SK-MEL-5 (cell line): ENCODE results near the gene MTM1. TPM values are rescaled to one million over a fixed set of nuclear protein-coding genes. Genes with fewer than 3 reads are reported as not detected.

Experiments used
- DNase-seq: peaks from one replicate; pipeline ENCODE4 v3.0.0-alpha.2; 2016; ENCODE audit warnings: low read depth, low spot score
- in situ Hi-C: cut with HindIII; loops from 2 replicates; pipeline ENCODE4 v1.10.0; 2016; ENCODE audit warnings: low sequenced_read_pairs, high pct_unique_total_duplicates, low pct_unique_long_range_greater_than_20kb
- total RNA-seq: library from RNA; depleted of rRNA; stranded (reverse); fragments of >200 nt; shearing (Covaris generic); gene quantifications from 2 replicates; pipeline ENCODE4 v1.2.3, GENCODE V29; 2014

MTM1 gene
- total RNA-seq, 1 experiment from 2014 or later, result 9.5 TPM

DNA sequence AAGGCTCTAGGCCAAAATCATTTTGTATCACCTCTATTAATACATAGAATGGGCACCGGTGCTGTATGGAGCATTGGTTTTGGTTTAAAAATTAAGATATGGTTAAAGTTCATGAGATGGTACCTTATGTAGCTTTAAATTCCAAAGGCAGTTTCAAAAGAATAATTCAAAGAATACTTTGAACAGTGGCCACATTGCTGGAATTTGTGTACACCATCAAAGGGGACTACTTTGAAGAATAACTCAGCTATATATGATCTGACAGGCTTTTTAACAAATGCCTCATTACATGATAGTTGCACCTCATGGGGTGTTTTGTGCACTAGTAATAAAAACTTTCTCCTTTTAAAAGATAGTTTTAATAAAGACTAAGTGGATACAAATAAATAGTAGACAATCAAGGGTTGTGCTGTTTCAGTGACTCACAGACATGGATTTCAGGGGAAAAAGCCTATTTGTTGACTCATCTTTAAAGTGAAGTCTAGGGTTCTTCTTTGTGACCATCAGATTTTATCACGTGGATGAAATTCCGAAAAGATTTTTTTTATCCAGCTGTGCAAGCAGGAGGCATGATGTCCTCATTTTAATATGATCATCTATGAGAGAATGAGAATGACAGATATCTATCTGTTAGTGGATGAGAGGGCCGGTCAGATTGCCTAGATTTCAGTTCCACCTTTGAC lies 12.8 kb downstream of the MTM1 start:
- peak; percentile 12 for DNase-seq
- in situ Hi-C loops, result no loop called here

DNA sequence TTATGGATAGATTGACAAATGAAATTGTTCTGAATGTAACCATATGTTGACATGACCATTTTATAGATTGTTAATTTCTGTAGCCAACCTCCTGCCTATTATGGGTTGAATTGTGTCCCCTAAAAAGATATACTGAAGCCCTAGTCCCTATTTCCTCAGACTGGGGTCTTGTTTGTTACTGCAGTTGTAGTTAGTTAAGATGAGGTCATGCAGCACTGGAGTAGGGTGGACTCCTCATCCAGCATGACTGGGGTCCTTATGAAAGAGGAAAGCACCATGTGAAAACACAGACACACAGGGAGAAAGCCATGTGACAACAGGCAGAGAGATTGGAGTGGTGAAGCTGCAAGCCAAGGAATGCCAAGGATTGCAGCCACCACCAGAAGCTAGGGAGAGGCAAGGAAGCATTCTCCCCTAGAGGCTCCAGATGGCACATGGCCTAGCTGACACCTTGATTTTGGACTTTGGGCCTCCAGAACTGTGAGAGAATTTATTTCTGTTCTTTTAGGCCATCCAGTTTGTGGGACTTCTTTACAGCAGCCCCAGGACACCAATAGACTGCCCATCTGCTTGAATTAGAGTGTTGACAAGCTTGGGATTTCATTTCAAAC lies 14.0 kb downstream of the MTM1 start:
- in situ Hi-C loops, result no loop called here
- DNase-seq, result no peak

DNA sequence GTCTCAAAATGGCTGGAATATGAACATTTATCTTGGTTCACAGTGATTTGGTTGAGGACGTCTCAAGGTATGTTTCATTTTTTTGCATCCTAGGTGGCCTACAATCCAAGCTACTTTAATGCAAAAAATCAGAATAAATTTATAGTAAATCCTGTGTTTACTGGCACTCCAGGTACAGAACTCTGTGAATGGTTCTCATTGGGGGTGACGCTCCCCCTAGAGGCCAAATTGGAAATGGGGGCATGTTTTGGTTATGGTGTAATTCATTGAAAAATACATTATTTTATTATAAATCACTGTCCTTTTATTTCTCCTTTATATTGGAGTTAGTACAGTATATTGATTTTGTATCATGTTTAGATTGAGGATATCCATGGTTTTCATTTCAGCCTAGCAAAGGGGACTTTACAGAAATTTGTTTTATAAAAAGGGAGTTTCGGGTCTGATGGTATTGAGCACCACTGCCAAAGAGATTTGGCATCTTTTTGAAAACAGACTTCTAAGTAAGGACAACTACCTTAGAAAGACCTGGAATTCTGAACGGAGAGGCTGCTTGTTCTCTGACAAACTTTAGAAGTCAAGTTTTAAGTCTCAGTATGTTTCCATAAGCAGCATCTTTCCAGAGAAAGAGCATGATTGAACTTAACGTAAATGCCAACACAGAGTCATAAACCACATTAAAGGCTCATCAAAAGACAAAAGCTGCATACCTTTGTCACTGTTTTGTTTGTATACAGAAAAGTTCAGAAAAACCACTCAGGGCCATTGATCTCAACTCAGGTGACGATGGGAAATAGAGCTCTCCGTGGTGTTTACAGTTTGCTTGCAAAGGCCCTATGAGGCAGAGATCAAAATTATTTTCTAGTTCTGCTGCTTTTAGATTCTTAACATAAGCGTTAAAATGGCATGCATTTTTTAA lies 19.4 kb downstream of the MTM1 start:
- peak; percentile 37 for DNase-seq
- in situ Hi-C loops, result no loop called here

DNA sequence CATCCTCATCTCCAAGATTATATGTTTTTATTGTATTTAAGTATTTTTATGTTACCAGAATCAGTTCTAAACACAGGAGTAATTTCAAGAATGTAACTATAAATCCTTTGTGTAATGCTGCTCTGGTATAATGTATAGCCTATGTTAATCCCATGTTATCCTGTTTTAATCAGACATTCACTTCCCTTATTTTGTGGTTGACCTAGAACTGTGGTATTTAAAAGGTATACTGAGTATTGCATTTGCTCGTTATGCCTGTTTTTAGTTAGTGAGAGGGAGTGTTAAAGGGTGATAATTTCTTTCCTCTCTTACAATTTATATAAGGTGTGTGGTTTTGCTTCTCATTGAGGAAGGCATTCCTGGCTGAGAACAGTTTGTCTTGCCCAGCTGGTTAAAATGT lies 26.2 kb downstream of the MTM1 start:
- in situ Hi-C loops, result no loop called here
- DNase-seq, result no peak

DNA sequence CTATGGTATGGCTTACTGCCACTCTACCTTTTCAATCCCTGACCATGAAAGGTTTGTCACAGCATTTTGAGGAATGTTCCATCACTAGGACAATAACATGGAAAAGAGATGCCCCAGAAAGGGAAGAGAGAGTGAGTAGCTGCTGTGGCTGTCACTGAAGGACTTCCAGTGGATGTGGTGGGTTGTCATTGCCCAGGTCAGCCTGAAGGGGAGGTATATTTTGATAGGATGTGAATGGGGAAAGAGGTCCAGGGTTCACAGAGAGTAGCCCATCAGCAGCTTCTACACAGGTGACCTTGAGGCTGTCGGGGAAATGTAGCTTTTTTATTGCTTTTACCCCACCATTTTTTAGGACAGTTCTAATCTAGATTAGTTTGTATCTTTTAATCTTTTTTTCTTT lies 30.8 kb downstream of the MTM1 start:
- DNase-seq, result peak; percentile 1
- in situ Hi-C loops, result no loop called here

DNA sequence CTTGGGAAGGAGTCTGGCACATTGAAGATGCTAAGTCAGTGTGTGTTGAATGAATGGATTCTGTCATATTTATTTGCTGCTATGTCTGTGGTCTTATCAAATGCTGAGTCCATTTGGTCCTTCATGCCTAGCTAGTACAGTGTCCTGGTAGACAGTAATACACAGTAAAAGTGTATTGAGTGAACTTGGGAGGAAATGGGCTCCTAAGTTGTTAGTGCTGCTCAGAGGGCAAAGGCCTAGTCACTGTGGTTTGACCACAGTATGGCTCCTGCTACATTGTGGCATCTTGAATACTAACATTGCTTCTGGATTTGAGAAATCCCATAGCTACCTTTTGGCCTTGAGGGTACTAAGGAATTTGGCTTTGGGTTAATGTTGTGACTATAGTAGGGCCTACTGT lies 33.9 kb downstream of the MTM1 start:
- in situ Hi-C loops, result no loop called here
- DNase-seq, result no peak

DNA sequence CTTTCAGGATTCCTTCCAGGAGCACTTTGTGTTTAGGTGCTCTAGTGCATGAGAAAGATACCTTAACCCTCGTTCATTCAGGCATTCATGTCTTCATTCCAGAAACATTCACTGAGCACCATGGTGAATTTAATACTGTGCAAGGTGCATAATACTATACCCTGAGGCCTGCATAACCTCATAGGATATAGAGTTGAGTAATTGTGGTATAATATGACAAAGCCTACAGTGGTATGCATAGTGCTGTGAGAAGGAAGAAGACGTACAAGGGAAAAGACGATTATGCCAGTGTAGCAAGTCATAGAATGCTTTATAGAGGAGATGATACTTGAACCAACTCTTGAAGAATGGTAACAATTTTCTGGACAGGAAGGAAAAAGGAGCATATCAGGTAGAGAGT lies 34.3 kb downstream of the MTM1 start:
- no peak for DNase-seq
- in situ Hi-C loops, result no loop called here

DNA sequence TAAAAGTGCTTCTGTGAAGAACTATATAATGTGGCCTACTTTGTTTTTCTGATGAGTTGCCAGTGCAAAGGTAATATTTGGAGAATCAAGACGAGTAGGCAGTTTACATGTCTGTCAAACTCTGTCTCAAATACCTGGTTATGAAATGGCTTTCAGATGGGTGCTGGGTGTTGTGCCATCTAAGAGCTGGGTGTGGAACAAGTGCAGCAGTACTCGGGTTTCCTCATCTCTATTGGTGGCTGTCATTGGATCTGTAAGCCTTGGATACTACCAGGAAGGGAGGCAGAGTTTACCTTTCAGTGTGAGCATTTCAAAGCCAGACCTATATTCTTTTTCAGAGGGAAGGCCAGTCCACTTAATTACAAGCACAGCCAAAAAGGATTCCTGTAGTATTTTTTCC lies 37.2 kb downstream of the MTM1 start:
- no peak for DNase-seq

DNA sequence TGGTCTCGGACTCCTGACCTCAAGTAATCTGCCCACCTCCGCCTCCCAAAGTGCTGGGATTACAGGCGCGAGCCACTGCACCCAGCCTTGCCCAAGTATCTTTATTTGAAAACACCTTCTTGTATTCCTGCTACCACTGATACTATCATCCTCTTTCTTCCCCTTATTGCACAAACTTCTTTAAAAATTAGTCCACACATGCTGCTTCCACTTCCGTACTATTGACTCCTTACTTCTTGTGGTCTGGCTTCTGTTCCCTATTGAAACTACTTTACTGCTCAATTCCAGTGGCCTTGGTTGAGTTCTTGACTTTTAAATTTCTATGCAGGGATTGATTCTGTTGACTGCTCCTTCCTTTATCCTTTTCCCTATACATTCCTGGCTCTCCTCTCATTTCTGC lies 38.8 kb downstream of the MTM1 start:
- in situ Hi-C loops, result no loop called here

More for the DNA sequence above, 37.2 kb downstream of the MTM1 start:
- in situ Hi-C loops, result no loop called here

DNA sequence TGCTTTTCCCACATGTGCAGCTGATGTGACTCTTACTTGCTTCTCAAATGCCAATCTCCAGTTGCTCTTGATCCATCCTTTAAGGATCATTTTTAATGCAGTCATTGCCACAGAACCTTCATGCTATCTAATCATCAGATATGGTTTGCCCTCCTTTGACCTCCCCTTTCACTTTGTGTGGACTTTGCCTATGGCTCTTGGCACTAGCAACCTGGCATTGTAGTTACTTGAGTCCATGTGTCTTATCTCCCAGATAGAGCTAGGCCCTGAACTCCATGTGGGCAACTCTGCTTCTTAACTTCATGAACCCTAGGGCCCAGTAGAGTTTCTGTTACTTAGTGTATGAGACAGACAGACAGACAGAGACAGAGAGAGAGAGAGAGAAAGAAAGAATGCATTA lies 41.6 kb downstream of the MTM1 start:
- in situ Hi-C loops, result no loop called here

More for the DNA sequence above, 38.8 kb downstream of the MTM1 start:
- DNase-seq, result no peak

DNA sequence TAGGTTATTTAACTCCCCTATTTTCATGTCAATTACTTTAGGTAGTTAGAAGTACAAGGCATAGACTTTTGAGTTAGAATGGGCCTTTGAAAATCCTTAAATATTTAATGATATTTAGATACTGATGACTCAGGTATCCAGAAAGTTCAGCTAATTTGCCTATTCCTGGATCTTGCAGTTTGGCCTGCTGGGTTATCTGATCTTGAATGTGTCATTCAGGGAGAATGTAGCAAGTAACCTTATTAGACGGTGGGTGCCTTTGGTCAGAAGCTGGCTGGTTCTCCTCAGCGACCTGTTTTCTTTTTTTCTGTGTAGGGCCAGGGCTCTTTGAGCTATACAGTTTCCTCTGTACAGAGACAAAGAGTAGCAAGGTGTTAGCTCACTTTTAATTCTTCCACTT lies 42.0 kb downstream of the MTM1 start:
- DNase-seq, result no peak
- in situ Hi-C loops, result no loop called here

More for the DNA sequence above, 41.6 kb downstream of the MTM1 start:
- no peak for DNase-seq

DNA sequence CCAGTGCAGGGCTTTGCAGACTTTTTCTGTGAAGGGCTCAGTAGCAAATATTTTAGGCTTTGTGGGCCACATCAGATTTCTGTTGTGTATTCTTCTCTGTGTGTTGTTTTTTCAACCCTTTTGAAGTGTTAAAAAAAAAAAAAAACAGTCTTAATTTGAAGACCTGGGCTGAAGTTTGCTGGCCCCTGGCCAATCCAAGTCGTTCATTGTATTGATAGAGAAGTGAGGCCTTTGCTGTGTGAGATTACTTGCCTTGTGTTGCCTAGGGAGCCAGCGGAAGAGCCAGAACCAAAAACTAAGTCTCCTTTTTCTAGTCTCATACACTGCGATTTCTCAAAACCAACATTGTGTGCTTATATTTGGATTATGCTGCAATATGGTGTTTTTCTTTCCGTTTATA lies 46.9 kb downstream of the MTM1 start:
- DNase-seq, result no peak
- in situ Hi-C loops, result no loop called here

DNA sequence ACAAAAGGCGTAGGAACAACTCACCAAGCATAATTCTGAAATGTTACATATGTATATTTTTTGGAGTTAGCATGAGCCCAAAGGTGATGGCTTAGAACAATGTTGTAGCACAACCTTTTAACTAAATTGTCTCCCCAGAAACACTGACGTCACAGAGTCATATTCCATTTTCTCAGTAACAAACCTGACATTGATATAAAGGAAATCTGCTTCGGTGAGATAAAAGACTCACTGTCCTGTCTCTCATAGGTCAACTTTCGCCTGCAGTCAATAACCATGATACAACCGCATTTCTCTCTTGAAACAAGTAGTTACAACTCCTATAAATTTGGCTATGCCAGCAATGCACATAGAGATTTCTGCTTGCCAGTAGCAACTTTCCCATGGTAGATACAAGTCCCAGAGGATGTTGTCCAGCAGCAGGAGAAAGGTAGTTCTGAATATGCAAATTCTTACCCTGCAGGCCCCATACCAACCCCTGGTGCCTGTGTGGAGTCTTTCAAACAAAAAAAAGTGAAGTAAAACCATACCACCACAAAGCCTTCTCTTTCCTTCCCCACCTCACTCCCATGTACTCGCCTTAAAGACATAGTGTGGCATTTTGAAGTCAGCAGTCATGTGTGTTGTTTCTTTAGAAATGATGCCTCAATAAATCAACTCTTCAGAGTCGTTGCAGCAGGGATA lies 47.9 kb downstream of the MTM1 start:
- DNase-seq, result peak; percentile 74
- in situ Hi-C loops, result no loop called here

DNA sequence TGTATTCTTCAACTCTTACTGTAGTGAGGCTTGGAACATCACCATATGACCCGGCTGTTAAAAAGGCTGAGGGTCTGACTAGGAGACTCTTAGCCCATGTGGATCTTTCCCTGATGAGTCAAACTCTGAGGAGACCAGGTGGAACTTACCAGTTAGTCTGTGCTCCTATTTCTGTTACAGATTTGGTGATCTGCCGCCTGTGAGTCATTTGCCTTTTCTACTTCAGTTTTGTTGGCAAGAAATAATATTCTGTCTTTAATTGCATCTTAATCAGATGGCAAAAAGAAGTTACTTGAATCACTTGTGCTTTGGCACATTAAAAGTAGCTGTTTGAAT lies 48.4 kb downstream of the MTM1 start:
- no peak for DNase-seq
- in situ Hi-C loops, result no loop called here

DNA sequence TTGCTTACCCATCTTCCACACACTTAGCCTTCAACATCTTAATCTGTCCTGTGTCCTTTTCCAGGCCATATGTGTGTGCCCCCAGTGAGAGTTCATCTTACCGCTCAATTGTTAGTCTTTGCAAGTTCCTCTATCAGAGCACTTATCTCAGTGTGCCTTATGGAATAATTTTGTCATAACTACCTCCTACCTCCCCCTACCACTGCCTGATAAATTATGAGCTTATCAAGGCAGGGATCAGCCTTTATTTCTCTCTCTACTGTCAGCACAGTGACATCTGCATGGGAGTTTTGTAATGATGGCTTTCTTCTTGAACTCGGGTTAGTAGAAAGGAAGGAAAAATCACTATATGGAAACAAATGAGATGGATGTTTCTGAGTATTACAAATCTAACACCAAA lies 53.2 kb downstream of the MTM1 start:
- no peak for DNase-seq
- in situ Hi-C loops, result no loop called here

DNA sequence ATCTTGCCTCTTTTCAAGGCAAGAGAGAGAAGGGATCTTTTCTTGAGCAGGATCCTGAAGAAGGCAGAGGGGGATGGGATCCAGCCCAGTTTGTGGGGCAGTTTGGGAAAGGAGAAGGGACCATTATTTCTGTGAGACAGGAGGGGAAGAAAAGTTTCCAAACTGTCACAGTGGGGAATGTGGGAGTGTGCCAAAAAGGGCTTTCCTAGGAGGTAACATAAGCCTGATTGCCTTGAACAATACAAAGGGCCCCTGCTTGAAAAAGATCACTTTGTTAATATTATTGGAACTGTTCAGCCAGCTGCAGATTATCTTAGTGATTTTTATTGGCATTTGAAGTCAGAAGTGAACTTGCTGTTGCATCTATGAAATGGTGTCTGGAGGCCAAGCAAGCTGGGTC lies 55.2 kb downstream of the MTM1 start:
- in situ Hi-C loops, result no loop called here
- no peak for DNase-seq

DNA sequence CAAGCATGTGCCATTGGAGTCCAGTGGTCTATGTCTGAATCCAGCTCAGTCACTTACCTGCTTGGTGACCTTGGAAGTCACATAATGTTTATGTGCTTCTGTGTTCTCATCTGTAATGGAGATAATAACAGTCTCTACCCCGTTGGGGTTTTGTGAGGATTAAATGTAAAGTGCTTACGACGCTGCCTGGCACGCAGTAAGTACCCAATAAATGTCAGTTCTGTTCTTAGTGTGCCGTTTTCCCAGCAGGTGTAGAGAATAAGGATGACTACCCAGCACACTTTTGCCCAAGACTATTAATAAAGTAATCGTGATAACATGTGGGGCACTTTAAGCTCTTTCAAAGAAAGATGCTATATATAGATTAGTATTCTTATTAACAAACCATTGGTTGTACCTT lies 56.7 kb downstream of the MTM1 start:
- in situ Hi-C loops, result no loop called here
- no peak for DNase-seq

DNA sequence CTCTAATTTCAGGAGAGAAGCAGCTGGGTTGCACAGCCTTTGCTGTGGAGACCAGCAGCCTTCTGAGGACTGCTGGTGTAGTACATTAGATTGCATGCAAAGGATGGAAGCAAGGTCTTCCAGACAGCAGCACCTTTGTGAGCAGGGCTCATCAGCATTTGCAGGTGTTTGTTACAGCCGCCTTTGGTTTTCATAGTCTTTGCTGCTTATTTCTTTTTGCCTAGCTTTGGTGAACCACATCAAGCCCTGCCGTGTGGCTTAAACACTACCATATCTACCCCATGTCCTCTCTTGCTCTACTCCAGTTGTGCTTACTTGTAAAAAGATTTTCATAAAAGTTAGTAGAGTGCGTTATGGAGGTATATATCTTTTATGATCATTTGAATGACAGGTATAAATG lies 57.5 kb downstream of the MTM1 start:
- in situ Hi-C loops, result no loop called here
- no peak for DNase-seq
